ENCODE data around the gene VPS72.

The VPS72 gene

GRCh38 chr1:151144474-151145303, 45.3 kb downstream of the VPS72 start:
- no peak for DNase-seq (ENCODE audit: low read depth)

GRCh38 chr1:151143986-151144385, 46.0 kb downstream of the VPS72 start:
- no peak for DNase-seq (ENCODE audit: low read depth)

- no peak for DNase-seq (ENCODE audit: low read depth)
Measured at GRCh38 chr1:151143057-151143435, 47.0 kb downstream of the VPS72 start.

GRCh38 chr1:151142411-151143056, 47.5 kb downstream of the VPS72 start:
- no peak for DNase-seq (ENCODE audit: low read depth)

- DNase-seq (ENCODE audit: low read depth): no peak
Measured at GRCh38 chr1:151137789-151138188, 52.2 kb downstream of the VPS72 start.

GRCh38 chr1:151135433-151136385, 54.3 kb downstream of the VPS72 start:
- no peak for DNase-seq (ENCODE audit: low read depth)

DNA sequence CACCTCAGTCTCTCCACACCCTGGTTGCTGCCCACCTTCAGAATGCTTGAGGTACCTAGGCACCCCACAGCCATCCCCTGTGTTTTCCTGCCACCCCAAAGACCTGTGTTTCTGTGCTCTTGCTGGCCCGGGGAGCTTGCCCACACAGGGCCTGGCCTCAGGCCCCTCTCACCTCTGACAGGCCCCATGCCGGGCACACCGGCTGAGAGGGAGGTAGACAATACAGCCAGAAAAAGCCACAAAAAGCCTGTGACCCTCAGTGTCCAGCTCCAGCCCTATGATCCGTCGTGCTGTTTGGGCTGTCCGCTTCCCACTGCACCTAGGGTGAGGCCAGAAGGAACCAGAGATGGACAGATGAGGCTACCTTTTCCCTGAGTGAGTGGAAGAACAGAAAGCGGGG, 55.0 kb downstream of the VPS72 start:
- no peak for DNase-seq (ENCODE audit: low read depth)

DNA sequence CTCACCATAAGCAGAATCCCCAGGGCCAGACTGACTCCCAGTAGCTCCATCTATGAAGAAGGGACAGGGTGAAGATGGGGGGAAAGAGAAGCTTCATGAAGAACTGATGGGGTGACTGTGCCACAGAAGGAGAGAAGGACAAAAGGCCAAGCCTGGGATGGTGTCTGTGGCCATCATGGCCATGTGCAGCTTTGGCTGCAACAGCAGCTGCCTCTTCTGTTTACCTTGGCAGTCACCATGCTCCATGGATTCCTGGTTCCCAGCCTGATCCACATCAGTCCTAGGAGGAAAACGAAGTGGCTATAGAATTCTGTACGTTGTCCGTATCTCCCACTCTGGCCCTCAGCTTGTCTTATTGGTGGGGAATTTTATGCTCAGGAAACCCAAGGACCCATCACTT, 55.6 kb downstream of the VPS72 start:
- DNase-seq (ENCODE audit: low read depth): no peak

DNA sequence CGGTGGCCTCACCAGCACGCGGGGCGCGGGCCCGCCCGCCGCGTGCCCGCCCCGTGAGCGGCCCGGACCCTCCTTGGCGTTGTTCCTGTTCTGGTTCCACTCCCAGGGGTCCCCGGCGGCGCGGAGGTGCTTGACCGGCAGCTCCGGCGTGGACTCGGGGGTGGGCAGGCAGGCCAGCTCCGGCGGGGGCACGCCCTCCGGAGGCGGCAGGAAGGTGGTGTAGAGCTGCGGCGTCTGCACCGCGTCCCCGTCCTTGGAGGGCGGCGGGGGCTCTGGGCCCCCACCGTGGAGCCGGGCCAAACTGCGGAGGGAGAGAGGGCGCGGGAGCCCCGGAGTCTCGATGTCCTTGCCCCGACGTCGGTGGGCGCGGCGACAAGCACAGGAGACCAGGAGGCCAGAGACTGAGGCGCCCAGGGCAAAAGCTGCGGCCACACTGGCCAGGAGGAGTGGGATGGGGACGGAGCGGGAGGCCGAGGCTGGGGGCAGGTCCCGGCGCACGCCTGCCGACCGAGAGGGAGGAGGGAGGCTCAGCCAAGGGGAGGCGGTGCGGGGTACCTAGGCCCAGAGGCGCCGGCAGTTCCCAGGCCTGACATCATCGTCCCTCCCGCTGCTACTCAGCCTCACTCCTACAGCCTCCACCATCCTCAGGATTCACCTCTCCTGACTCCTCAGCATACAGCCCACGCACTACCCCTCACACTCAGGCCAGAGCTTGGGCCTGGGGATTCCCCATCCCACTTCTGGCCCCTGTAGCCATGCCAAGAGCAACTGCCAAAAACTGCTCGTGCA, 56.8 kb downstream of the VPS72 start:
- DNase-seq (ENCODE audit: low read depth): no peak

- DNase-seq (ENCODE audit: low read depth): no peak
Measured at GRCh38 chr1:151132335-151133017, 57.5 kb downstream of the VPS72 start.

- DNase-seq (ENCODE audit: low read depth): no peak
Measured at GRCh38 chr1:151131701-151132334, 58.2 kb downstream of the VPS72 start.

DNA sequence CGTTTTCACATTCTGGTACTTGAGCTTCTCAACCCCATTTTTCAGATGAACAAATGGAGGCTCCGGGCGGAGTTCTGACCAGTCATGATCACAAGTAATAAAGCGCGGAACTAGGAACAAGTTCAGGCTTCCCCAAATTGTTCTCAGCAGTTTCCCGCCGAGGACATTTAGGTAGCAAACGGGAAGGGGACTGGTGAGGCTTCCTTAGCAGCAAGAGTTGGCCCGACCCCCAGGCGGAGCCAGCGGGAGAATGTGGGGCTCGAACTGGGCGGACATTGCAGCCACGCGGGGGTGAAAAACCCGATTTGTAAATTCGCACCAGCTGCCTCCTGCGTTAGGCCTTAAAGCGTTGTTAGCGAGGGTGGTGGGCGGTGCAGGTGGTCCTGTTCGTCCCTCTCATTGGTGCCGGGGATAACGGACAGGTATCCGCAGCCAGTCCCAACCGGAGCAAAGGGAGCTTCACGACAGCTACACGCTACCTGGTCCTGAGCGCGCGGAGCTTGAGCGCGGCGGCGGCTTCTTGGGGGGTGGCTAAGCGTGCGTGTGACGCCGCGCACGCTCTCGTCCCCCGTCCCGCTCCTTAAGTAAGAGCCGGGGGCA, 58.9 kb downstream of the VPS72 start:
- DNase-seq (ENCODE audit: low read depth): peak; percentile 48

DNA sequence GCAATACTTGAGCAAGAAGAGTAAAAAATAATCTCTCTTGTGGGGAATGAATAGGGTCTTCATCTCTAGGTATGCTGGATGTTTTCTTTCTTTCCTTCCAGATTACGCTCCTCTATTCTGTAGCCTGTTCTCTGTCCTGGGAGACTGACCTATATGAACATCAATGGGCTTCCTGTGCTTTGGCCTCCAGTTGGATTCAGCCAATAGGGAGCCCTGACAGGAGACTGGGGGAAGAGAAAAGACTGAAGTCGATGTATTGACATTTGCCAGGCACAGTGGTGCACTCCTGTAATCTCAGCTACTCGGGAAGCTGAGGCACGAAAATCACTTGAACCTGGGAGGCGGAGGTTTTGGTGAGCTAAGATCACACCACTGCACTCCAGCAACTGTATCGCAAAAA, 61.2 kb downstream of the VPS72 start:
- no peak for DNase-seq (ENCODE audit: low read depth)
